Measurements from ENCODE around the gene CARNS1.

The CARNS1 gene

GRCh38 chr11:67420646-67421429 lies 5.4 kb downstream of the CARNS1 start:
- no peak for TF ChIP-seq CTCF (IDR thresholded peaks at IDR 0.05; ENCODE audit: low read depth, low read length)
- H3K4me3 ChIP-seq (ENCODE audit: low read depth, low read length) = peak overlapping the region; percentile 43

- H3K4me3 ChIP-seq (ENCODE audit: low read depth, low read length) = 0 out of 2 replicates have a peak overlapping the region, but pooled peaks have one; percentile 22
- TF ChIP-seq CTCF (IDR thresholded peaks at IDR 0.05; ENCODE audit: low read depth, low read length) = no peak
Observed at GRCh38 chr11:67421430-67422031, 6.1 kb downstream of the CARNS1 start.

- no peak overlapping the region for H3K4me3 ChIP-seq (ENCODE audit: low read depth, low read length)
- no peak for TF ChIP-seq CTCF (IDR thresholded peaks at IDR 0.05; ENCODE audit: low read depth, low read length)
Observed at GRCh38 chr11:67422891-67423290, 7.4 kb downstream of the CARNS1 start.

- no peak for TF ChIP-seq CTCF (IDR thresholded peaks at IDR 0.05; ENCODE audit: low read depth, low read length)
- no peak overlapping the region for H3K4me3 ChIP-seq (ENCODE audit: low read depth, low read length)
Observed at GRCh38 chr11:67423466-67423865, 8.0 kb downstream of the CARNS1 start.

GRCh38 chr11:67423891-67424613 lies 8.6 kb downstream of the CARNS1 start:
- TF ChIP-seq CTCF (IDR thresholded peaks at IDR 0.05; ENCODE audit: low read depth, low read length) = no peak
- H3K4me3 ChIP-seq (ENCODE audit: low read depth, low read length) = no peak overlapping the region

- H3K4me3 ChIP-seq (ENCODE audit: low read depth, low read length) = peak overlapping the region; percentile 99
Observed at GRCh38 chr11:67427364-67427859, 11.9 kb downstream of the CARNS1 start.

- peak within 1 kb of the TSS; percentile 99 for H3K4me3 ChIP-seq (ENCODE audit: low read depth, low read length)
- no peak for TF ChIP-seq CTCF (IDR thresholded peaks at IDR 0.05; ENCODE audit: low read depth, low read length)
Observed at GRCh38 chr11:67428052-67429001, 12.8 kb downstream of the CARNS1 start, which contains the start of gene RPS6KB2. RPS6KB2 (plus strand) TSS chr11:67428494; CDS start chr11:67428546, 52 bp downstream.

Data from WI38 (cell line).